ENCODE measurements around the gene CRACDL. TPM values are rescaled to one million over a fixed set of nuclear protein-coding genes. Genes with fewer than 3 reads are reported as not detected.

Gene CRACDL
- total and polyA plus RNA-seq, 2 of the 13 experiments (the other 11 are each of a cell fraction or from before 2014, with no cell fraction given) = 0.15 to 0.26 TPM

GRCh38 chr2:98748292-98749065, 187.5 kb downstream of the CRACDL start:
- Histone ChIP-seq H3K79me2 (ENCODE audit: insufficient read depth, low read length) (no peaks in the 10 kb centered on the region), H3K9ac (ENCODE audit: insufficient read depth, low read depth, low read length) (no peak overlapping the region), H3K4me2 (ENCODE audit: low read depth, low read length) (no peak overlapping the region), H2AFZ (ENCODE audit: low read length) (no peak overlapping the region), H3K4me1 (ENCODE audit: insufficient read depth, low read length) (peaks cover 28% of the 10 kb centered on the region), H3K9me3 (ENCODE audit: low read length) (0 out of 2 replicates have a peak, but pooled peaks cover 9% of the 10 kb centered on the region), H4K20me1 (ENCODE audit: insufficient read depth, low read length) (no peaks in the 10 kb centered on the region), H3K27me3 (ENCODE audit: control insufficient read depth in 1 of 2, insufficient read depth in 2 of 2, low read length in 2 of 2) (peaks cover 0 to 17% of the 10 kb centered on the region in 2 experiments; a peak in 1 of 5 replicates), H3K4me3 (replicated peaks in 1 of 3; ENCODE audit: insufficient read depth in 1 of 3, low read depth in 2 of 3, low read length in 3 of 3) (no peak overlapping the region), H3K27ac (ENCODE audit: extremely low read length, insufficient read depth, low read length) (no peak overlapping the region), H3K36me3 (replicated peaks in 1 of 2; ENCODE audit: control insufficient read depth in 1 of 2, insufficient read depth in 2 of 2, low read length in 2 of 2) (no peaks in the 10 kb centered on the region)
- ChIA-PET POLR2A (no interaction called here), CTCF (ENCODE audit: low intra/inter-chr PET ratio, low total read pairs) (no interaction called here)
- no TSS peak for BruUV-seq (replicated peaks)
- intact Hi-C loops (cut with micrococcal nuclease; ENCODE audit: unreplicated experiment) = no loop called here
- TF ChIP-seq AGO2 (optimal IDR thresholded peaks at IDR 0.05; ENCODE audit: low read depth, low read length) (no peak), MEIS2 (CRISPR knock-in tag; IDR thresholded peaks at IDR 0.05) (no peak), CBX2 (IDR thresholded peaks at IDR 0.05; ENCODE audit: low read depth, low read length) (no peak), CBX2 (CRISPR knock-in tag; IDR thresholded peaks at IDR 0.05; ENCODE audit: low read depth) (no peak), SMAD9 (CRISPR knock-in tag; IDR thresholded peaks at IDR 0.05) (no peak), SNRNP70 (IDR thresholded peaks at IDR 0.05; ENCODE audit: low read depth, low read length) (no peak), ZFYVE20 (CRISPR knock-in tag; IDR thresholded peaks at IDR 0.05; ENCODE audit: borderline replicate concordance, low read depth) (no peak), FOXO4 (CRISPR knock-in tag; conservative IDR thresholded peaks at IDR 0.05) (no peak), CHD4 (IDR thresholded peaks at IDR 0.05; ENCODE audit: borderline replicate concordance, low read length) (no peak), ETV5 (CRISPR knock-in tag; IDR thresholded peaks at IDR 0.05; ENCODE audit: borderline replicate concordance) (no peak), BHLHE40 (IDR thresholded peaks at IDR 0.05; ENCODE audit: low read length) (no peak), ZBTB38 (CRISPR knock-in tag; IDR thresholded peaks at IDR 0.05) (no peak), SRSF9 (IDR thresholded peaks at IDR 0.05; ENCODE audit: borderline replicate concordance, insufficient read depth, low read depth, low read length, poor library complexity, severe bottlenecking) (no peak), JUNB (CRISPR knock-in tag; IDR thresholded peaks at IDR 0.05; ENCODE audit: borderline replicate concordance) (no peak), ZNF552 (CRISPR knock-in tag; IDR thresholded peaks at IDR 0.05; ENCODE audit: borderline replicate concordance) (no peak), ZNF513 (CRISPR knock-in tag; conservative IDR thresholded peaks at IDR 0.05) (no peak), HNRNPL (IDR thresholded peaks at IDR 0.05; ENCODE audit: low read depth, low read length) (no peak), NPAS2 (CRISPR knock-in tag; IDR thresholded peaks at IDR 0.05; ENCODE audit: borderline replicate concordance) (no peak)
- ATAC-seq (peak; percentile 35; the same call in 1 of the 3 replicates), FAIRE-seq (no peak), DNase-seq (ENCODE audit: low spot score) (no peak)
- 50% methylated on average over 13 of the region's 13 CpGs for WGBS (ENCODE audit: low lambda C conversion rate)
- in situ Hi-C loops (cut with HindIII; ENCODE audit: extremely low pct_ligation_motif_present, low pct_unique_long_range_greater_than_20kb) = no loop called here
